GM12878 (cell line): ENCODE data around the gene MCOLN2. TPM values are rescaled to one million over a fixed set of nuclear protein-coding genes. Genes with fewer than 3 reads are reported as not detected.

Experiments
- ATAC-seq: fragments of 200-7000 bp; cut with Tn5 transposase; 3 replicates; pipeline ENCODE4 v1.9.1; 2020; ENCODE audit warnings: mild to moderate bottlenecking, moderate library complexity
- BruUV-seq: library from RNA; stranded (reverse); fragments of 400-500 nt; replicated peaks from 2 replicates; lab custom pipeline; 2021; lab: Mats Ljungman, UMichigan
- CTCF ChIA-PET: fragments of 300-600 bp; sonication (Branson Sonifier 250); formaldehyde crosslinking; extraction: SDS; loops from one replicate; lab custom pipeline; 2021; ENCODE audit warnings: inconsistent platforms; lab: Yijun Ruan, JAX
- POLR2A ChIA-PET: fragments of 350-600 bp; formaldehyde crosslinking; extraction: SDS; loops from one replicate; lab custom pipeline; 2021; ENCODE audit warnings: inconsistent platforms; lab: Charles Lee
- RAD21 ChIA-PET: fragments of 300-600 bp; sonication (Branson Sonifier 250); formaldehyde crosslinking; loops from one replicate; lab custom pipeline; 2023; ENCODE audit warnings: antibody characterized with exemption; ENCODE audit not compliant: unreplicated experiment; lab: Charles Lee
- SMC1A ChIA-PET: fragments of 300-600 bp; sonication (Branson Sonifier 250); formaldehyde crosslinking; loops from one replicate; lab custom pipeline; 2023; ENCODE audit not compliant: unreplicated experiment, uncharacterized antibody; lab: Charles Lee
- DNase-seq: peaks from one replicate; pipeline ENCODE4 v3.0.0-alpha.2; 2011; ENCODE audit warnings: low read depth, low spot score
- FAIRE-seq: peaks from 3 replicates; lab custom pipeline; 2011; peaks lifted over from hg19 to GRCh38; lab: Jason Lieb, UNC
- H2AFZ ChIP-seq: 2 replicates; pipeline ENCODE4 v1.6.0; 2011; ENCODE audit warnings: low read depth, low read length, control low read depth; ENCODE audit not compliant: control insufficient read depth
- H3K27ac ChIP-seq: 2 replicates; pipeline ENCODE4 v1.5.1; 2011; ENCODE audit warnings: control low read depth; ENCODE audit not compliant: control insufficient read depth, insufficient read depth
- H3K27me3 ChIP-seq, 2 experiments: replicated peaks in 1 of 2; 2 replicates each; pipeline versions ENCODE4 v1.6.0 to v1.6.1; 2011; ENCODE audit warnings: low read length in 1 of 2; ENCODE audit not compliant: control insufficient read depth in 2 of 2, insufficient read depth in 2 of 2
- H3K36me3 ChIP-seq, 2 experiments: 2 replicates each; pipeline ENCODE4 v1.5.1; 2011; ENCODE audit warnings: low read length in 1 of 2; ENCODE audit not compliant: control insufficient read depth in 2 of 2, insufficient read depth in 2 of 2
- H3K4me1 ChIP-seq: 2 replicates; pipeline ENCODE4 v1.6.1; 2011; ENCODE audit warnings: mild to moderate bottlenecking, low read length, moderate library complexity, mixed read lengths; ENCODE audit not compliant: control insufficient read depth, insufficient read depth
- H3K4me2 ChIP-seq: 2 replicates; pipeline ENCODE4 v1.6.0; 2011; ENCODE audit warnings: control low read depth; ENCODE audit not compliant: control insufficient read depth, insufficient read depth
- H3K4me3 ChIP-seq: fragments of 200-600 bp; sonication (generic); 2 replicates; pipeline ENCODE4 v1.5.1; 2016
- H3K79me2 ChIP-seq: 2 replicates; pipeline ENCODE4 v1.6.0; 2011; ENCODE audit warnings: low read length; ENCODE audit not compliant: control insufficient read depth, insufficient read depth
- H3K9ac ChIP-seq: 2 replicates; pipeline ENCODE4 v1.8.0; 2011; ENCODE audit warnings: low read length, control low read depth, mixed read lengths; ENCODE audit not compliant: control insufficient read depth, insufficient read depth
- H3K9me3 ChIP-seq: replicated peaks from 3 replicates; pipeline ENCODE4 v1.5.1; 2011; ENCODE audit warnings: mild to moderate bottlenecking, low read length; ENCODE audit not compliant: control insufficient read depth, insufficient read depth
- H4K20me1 ChIP-seq: 2 replicates; pipeline ENCODE4 v1.6.0; 2011; ENCODE audit not compliant: control insufficient read depth, insufficient read depth
- CUX1 ChIP-seq: IDR thresholded peaks from 2 replicates; pipeline ENCODE4 v1.6.1; 2012; ENCODE audit warnings: improper control_type of control experiment, low read depth, low read length; ENCODE audit not compliant: insufficient replicate concordance
- MYC ChIP-seq: IDR thresholded peaks from 2 replicates; pipeline ENCODE4 v1.6.1; 2011; ENCODE audit warnings: mild to moderate bottlenecking, low read length, moderate library complexity, inconsistent platforms; ENCODE audit not compliant: insufficient read depth, insufficient replicate concordance, insufficient read length, severe bottlenecking
- PML ChIP-seq: IDR thresholded peaks from 2 replicates; pipeline ENCODE4 v1.6.1; 2012; ENCODE audit warnings: low read length, inconsistent platforms
- RCOR1 ChIP-seq: conservative IDR thresholded peaks from 2 replicates; pipeline ENCODE4 v1.6.1; 2012; ENCODE audit warnings: low read depth, low read length, improper control_type of control experiment
- REST ChIP-seq: IDR thresholded peaks from 2 replicates; pipeline ENCODE4 v1.6.1; 2012; ENCODE audit warnings: mild to moderate bottlenecking, low read depth, low read length
- ZZZ3 ChIP-seq: IDR thresholded peaks from 2 replicates; pipeline ENCODE4 v1.6.1; 2011; ENCODE audit warnings: low read depth; ENCODE audit not compliant: control insufficient read depth, insufficient read length
- WGBS: methylation state at CpG from one replicate; pipeline ENCODE4 v1.1.6; 2016; ENCODE audit warnings: low lambda C conversion rate; ENCODE audit not compliant: insufficient replicate concordance, insufficient coverage; ENCODE audit errors: missing lambda C conversion rate; 5-methylcytosine and 5-hydroxymethylcytosine counted together
- in situ Hi-C: fragments of 300-500 bp; cut with MboI; formaldehyde crosslinking; loops from 9 replicates; pipeline ENCODE4 v1.14.3; 2018; ENCODE audit warnings: mixed read lengths
- intact Hi-C: fragments of 100-400 bp; cut with micrococcal nuclease; formaldehyde crosslinking; loops from one replicate; pipeline ENCODE4 v1.14.2; 2022; ENCODE audit not compliant: unreplicated experiment
- polyA plus RNA-seq, 11 experiments: library from polyadenylated mRNA; depleted of rRNA in 4 of 11; unstranded in 6 of 11; stranded (reverse) in 5 of 11; fragments of >200 nt; fragmentation: Nextera tagmentation in 4 of 11; fragmentation: Illumina TruSeq in 1 of 11; extraction: Ambion mirVana in 4 of 11; extraction: Trizol in 1 of 11; gene quantifications; 1 replicate in 1 of 11; 2 replicates in 10 of 11; pipeline versions ENCODE4 v1.2.1 to v1.2.3, GENCODE V29; 2011 to 2016; ENCODE audit warnings: inconsistent platforms in 2 of 11, missing spikeins in 2 of 11, low read depth in 1 of 11
- total RNA-seq, 4 experiments: library from RNA; depleted of rRNA in 3 of 4; stranded (reverse); fragments of >200 nt in 3 of 4; fragmentation: Illumina TruSeq in 1 of 4; extraction: Trizol in 1 of 4; gene quantifications; 2 replicates each; pipeline versions ENCODE4 v1.2.1 to v1.2.3, GENCODE V29; 2013 to 2021

Gene MCOLN2
- total and polyA plus RNA-seq, 10 of the 15 experiments (the other 5 are each of a cell fraction or from before 2014, with no cell fraction given): 25.9 to 233 (median 109) TPM

GRCh38 chr1:84912726-84913554 is 84.0 kb downstream of the MCOLN2 start:
- H3K27me3 ChIP-seq: no peaks in the 10 kb centered on the region; a peak in 1 of 4 replicates
- FAIRE-seq: no peak
- 32% methylated on average over 3 of the region's 3 CpGs for WGBS
- no peaks in the 10 kb centered on the region for H3K9me3 ChIP-seq
- ChIA-PET CTCF (interaction anchor here (0.7 to 1.2 kb wide), 2 partner anchors 23 to 131 kb away, joined by 3 read pairs; no protein-coding TSS in a partner anchor), POLR2A (interaction anchor here (1.0 kb wide), 1 partner anchor 89 kb away, joined by 3 read pairs; no protein-coding TSS in a partner anchor), RAD21 (interaction anchor here (0.6 kb wide), 1 partner anchor 131 kb away, joined by 3 read pairs; no protein-coding TSS in a partner anchor), SMC1A (interaction anchor here (0.6 to 1.8 kb wide), 7 partner anchors 9 to 131 kb away, joined by 3 to 5 read pairs (median 4); no protein-coding TSS in a partner anchor)
- no peaks in the 10 kb centered on the region for H3K4me1 ChIP-seq
- H3K4me2 ChIP-seq: no peak overlapping the region
- in situ Hi-C loops: no loop called here
- no peak overlapping the region for H3K27ac ChIP-seq
- ATAC-seq: no peak
- no peak for DNase-seq
- intact Hi-C loops: no loop called here
- no TSS peak for BruUV-seq
- H3K9ac ChIP-seq: no peak overlapping the region
- H4K20me1 ChIP-seq: no peaks in the 10 kb centered on the region
- TF ChIP-seq RCOR1 (no peak), MYC (no peak), PML (no peak), REST (no peak), ZZZ3 (no peak), CUX1 (no peak)
- no peaks in the 10 kb centered on the region for H3K79me2 ChIP-seq
- no peak overlapping the region for H2AFZ ChIP-seq
- no peak overlapping the region for H3K4me3 ChIP-seq
- no peaks in the 10 kb centered on the region for H3K36me3 ChIP-seq
